Central memory CD8-positive, alpha-beta T cell (primary cell): Measurements from ENCODE around the gene FCN3.
A peak's percentile ranks its signal among the peaks of the same experiment; 100 is the strongest.

ENCODE experiments used
- ATAC-seq: fragments of 150-1000 bp; cut with Tn5 transposase; replicated peaks from 2 replicates; pipeline ENCODE4 v1.10.0; 2022; ENCODE audit warnings: mild to moderate bottlenecking, moderate FRiP score, moderate number of reproducible peaks; ENCODE audit not compliant: poor library complexity, severe bottlenecking; ENCODE audit errors: extremely low read depth
- DNase-seq, 2 donors: peaks; one replicate each; pipeline ENCODE4 v3.0.0; 2021; ENCODE audit warnings: low spot score in 2 of 2
- H3K27ac Mint-ChIP-seq: one replicate; pipeline ENCODE4 v1.8.0; 2022; ENCODE audit warnings: low read depth, mild to moderate bottlenecking, moderate library complexity, mixed read lengths
- H3K27me3 Mint-ChIP-seq: one replicate; pipeline ENCODE4 v1.8.0; 2022; ENCODE audit warnings: mixed read lengths
- H3K36me3 Mint-ChIP-seq: one replicate; pipeline ENCODE4 v1.8.0; 2022; ENCODE audit warnings: mild to moderate bottlenecking, moderate library complexity, mixed read lengths; ENCODE audit not compliant: insufficient read depth
- H3K4me1 Mint-ChIP-seq: one replicate; pipeline ENCODE4 v1.8.0; 2022; ENCODE audit warnings: mixed read lengths
- H3K4me3 Mint-ChIP-seq: one replicate; pipeline ENCODE4 v1.8.0; 2022; ENCODE audit warnings: mild to moderate bottlenecking, moderate library complexity, mixed read lengths
- H3K9me3 Mint-ChIP-seq: one replicate; pipeline ENCODE4 v1.8.0; 2022; ENCODE audit warnings: mixed read lengths

FCN3 gene

DNA sequence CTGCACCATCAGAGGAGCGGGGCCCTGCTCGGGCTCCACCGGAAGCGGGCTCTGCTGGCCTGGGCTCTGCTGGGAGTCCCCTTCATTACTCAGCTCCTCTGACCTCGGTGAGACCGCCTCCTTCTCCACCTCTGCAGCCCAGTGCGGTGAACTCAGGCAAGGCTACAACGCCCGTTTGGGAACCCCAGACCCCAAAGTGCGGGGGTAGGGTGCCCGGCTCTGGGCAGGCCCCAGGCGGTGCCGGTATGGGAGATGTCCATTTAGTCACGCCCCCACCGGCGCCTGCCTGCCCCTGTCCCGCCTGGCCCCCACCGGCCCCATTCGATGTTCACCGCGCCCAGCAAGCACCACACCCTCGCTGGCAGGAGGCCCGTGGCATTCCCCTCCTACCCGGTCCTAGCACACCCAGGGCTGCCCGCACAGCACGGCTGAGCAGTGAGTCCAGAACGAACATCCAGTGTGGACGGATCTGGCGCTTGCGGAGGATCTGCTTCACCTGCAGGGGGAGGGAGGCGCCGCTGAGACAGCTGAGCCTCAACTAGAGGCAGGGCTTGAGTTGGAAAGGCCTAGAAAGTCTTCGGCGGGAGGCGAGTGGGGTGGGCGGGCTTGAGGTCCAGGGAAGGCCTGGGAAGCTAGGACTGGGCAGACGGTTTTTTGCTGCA lies 17.9 kb downstream of the FCN3 start:
- ATAC-seq: peak; percentile 64
- H3K9me3 Mint-ChIP-seq: no peaks in the 10 kb centered on the region
- H3K36me3 Mint-ChIP-seq: peaks cover 22% of the 10 kb centered on the region
- peaks cover 43% of the 10 kb centered on the region for H3K4me1 Mint-ChIP-seq
- peak overlapping the region; percentile 75 for H3K4me3 Mint-ChIP-seq
- H3K27ac Mint-ChIP-seq: peak overlapping the region; percentile 80
- peak in 1 of 2 donors; percentile 32 for DNase-seq
- no peaks in the 10 kb centered on the region for H3K27me3 Mint-ChIP-seq

GRCh38 chr1:27356277-27356618 lies 18.4 kb downstream of the FCN3 start:
- H3K4me3 Mint-ChIP-seq: peak overlapping the region; percentile 75
- no peak for ATAC-seq
- H3K27ac Mint-ChIP-seq: peak overlapping the region; percentile 80
- no peak for DNase-seq
- H3K27me3 Mint-ChIP-seq: no peaks in the 10 kb centered on the region
- H3K4me1 Mint-ChIP-seq: peaks cover 43% of the 10 kb centered on the region
- H3K36me3 Mint-ChIP-seq: peaks cover 22% of the 10 kb centered on the region
- H3K9me3 Mint-ChIP-seq: no peaks in the 10 kb centered on the region

GRCh38 chr1:27355683-27356082 lies 18.9 kb downstream of the FCN3 start:
- ATAC-seq (no peak), DNase-seq (no peak)
- peaks cover 43% of the 10 kb centered on the region for H3K4me1 Mint-ChIP-seq
- peaks cover 24% of the 10 kb centered on the region for H3K36me3 Mint-ChIP-seq
- no peaks in the 10 kb centered on the region for H3K27me3 Mint-ChIP-seq
- H3K27ac Mint-ChIP-seq: peak overlapping the region; percentile 88
- no peaks in the 10 kb centered on the region for H3K9me3 Mint-ChIP-seq
- H3K4me3 Mint-ChIP-seq: peak overlapping the region; percentile 75

- H3K27me3 Mint-ChIP-seq: no peaks in the 10 kb centered on the region
- peaks cover 25% of the 10 kb centered on the region for H3K4me1 Mint-ChIP-seq
- no peak for ATAC-seq
- H3K4me3 Mint-ChIP-seq: no peak overlapping the region
- H3K36me3 Mint-ChIP-seq: peaks cover 26% of the 10 kb centered on the region
- no peak for DNase-seq
- H3K9me3 Mint-ChIP-seq: no peaks in the 10 kb centered on the region
- H3K27ac Mint-ChIP-seq: no peak overlapping the region
These were observed 21.0 kb downstream of the FCN3 start for GRCh38 chr1:27353629-27354028.

DNA sequence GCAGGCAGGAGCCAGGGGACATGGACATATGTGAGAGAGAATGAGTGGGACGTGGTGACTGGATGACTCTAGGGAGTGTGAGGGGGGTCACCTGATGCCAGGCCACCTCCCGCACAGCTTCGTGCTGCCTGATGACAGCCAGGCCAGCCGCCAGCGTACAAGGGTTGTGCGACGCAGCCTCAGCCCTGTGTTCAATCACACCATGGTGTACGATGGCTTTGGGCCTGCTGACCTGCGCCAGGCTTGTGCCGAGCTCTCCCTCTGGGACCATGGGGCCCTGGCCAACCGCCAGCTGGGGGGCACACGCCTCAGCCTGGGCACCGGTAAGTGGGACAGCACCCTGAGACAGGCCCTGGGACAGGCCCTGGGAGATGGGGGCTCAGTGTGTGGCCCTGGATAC lies 21.5 kb downstream of the FCN3 start:
- ATAC-seq (no peak), DNase-seq (no peak)
- H3K9me3 Mint-ChIP-seq: no peaks in the 10 kb centered on the region
- no peak overlapping the region for H3K4me3 Mint-ChIP-seq
- peaks cover 28% of the 10 kb centered on the region for H3K36me3 Mint-ChIP-seq
- H3K4me1 Mint-ChIP-seq: peaks cover 25% of the 10 kb centered on the region
- H3K27ac Mint-ChIP-seq: peak overlapping the region; percentile 78
- no peaks in the 10 kb centered on the region for H3K27me3 Mint-ChIP-seq

- Mint-ChIP-seq H3K27me3 (no peaks in the 10 kb centered on the region), H3K36me3 (peaks cover 26% of the 10 kb centered on the region), H3K9me3 (no peaks in the 10 kb centered on the region), H3K27ac (no peak overlapping the region), H3K4me3 (no peak overlapping the region), H3K4me1 (peaks cover 23% of the 10 kb centered on the region)
- ATAC-seq: no peak
- no peak for DNase-seq
These were observed 23.0 kb downstream of the FCN3 start for GRCh38 chr1:27351541-27352107.

- no peaks in the 10 kb centered on the region for H3K9me3 Mint-ChIP-seq
- no peak for DNase-seq
- no peak overlapping the region for H3K27ac Mint-ChIP-seq
- H3K4me3 Mint-ChIP-seq: no peak overlapping the region
- no peak for ATAC-seq
- H3K36me3 Mint-ChIP-seq: peaks cover 29% of the 10 kb centered on the region
- no peaks in the 10 kb centered on the region for H3K27me3 Mint-ChIP-seq
- peaks cover 23% of the 10 kb centered on the region for H3K4me1 Mint-ChIP-seq
These were observed 23.7 kb downstream of the FCN3 start for GRCh38 chr1:27350663-27351540.

GRCh38 chr1:27349784-27350662 lies 24.6 kb downstream of the FCN3 start:
- Mint-ChIP-seq H3K4me3 (no peak overlapping the region), H3K9me3 (no peaks in the 10 kb centered on the region), H3K27me3 (no peaks in the 10 kb centered on the region), H3K36me3 (peaks cover 34% of the 10 kb centered on the region), H3K4me1 (peaks cover 18% of the 10 kb centered on the region), H3K27ac (no peak overlapping the region)
- ATAC-seq (no peak), DNase-seq (no peak)

- Mint-ChIP-seq H3K4me1 (peaks cover 17% of the 10 kb centered on the region), H3K4me3 (no peak overlapping the region), H3K36me3 (peaks cover 37% of the 10 kb centered on the region), H3K9me3 (no peaks in the 10 kb centered on the region), H3K27me3 (no peaks in the 10 kb centered on the region), H3K27ac (no peak overlapping the region)
- no peak for ATAC-seq
- DNase-seq: no peak
These were observed 25.5 kb downstream of the FCN3 start for GRCh38 chr1:27348861-27349783.

- H3K36me3 Mint-ChIP-seq: peaks cover 44% of the 10 kb centered on the region
- ATAC-seq: no peak
These were observed 27.5 kb downstream of the FCN3 start for GRCh38 chr1:27346991-27347624.

GRCh38 chr1:27346357-27346756 lies 28.3 kb downstream of the FCN3 start:
- DNase-seq: no peak
- no peaks in the 10 kb centered on the region for H3K27me3 Mint-ChIP-seq
- H3K36me3 Mint-ChIP-seq: peaks cover 42% of the 10 kb centered on the region
- H3K4me3 Mint-ChIP-seq: peak overlapping the region; percentile 25
- no peak overlapping the region for H3K27ac Mint-ChIP-seq
- ATAC-seq: no peak
- H3K4me1 Mint-ChIP-seq: peaks cover 31% of the 10 kb centered on the region
- no peaks in the 10 kb centered on the region for H3K9me3 Mint-ChIP-seq

More at GRCh38 chr1:27346991-27347624, 27.5 kb downstream of the FCN3 start:
- Mint-ChIP-seq H3K4me1 (peaks cover 26% of the 10 kb centered on the region), H3K27ac (peak overlapping the region; percentile 79), H3K27me3 (no peaks in the 10 kb centered on the region), H3K4me3 (no peak overlapping the region), H3K9me3 (no peaks in the 10 kb centered on the region)
- no peak for DNase-seq
